HTERT RPE-1 (cell line): Measurements from ENCODE around the gene DUOX2.
"Not testable (repeated sequence)": the region's sequence is repeated elsewhere in the genome, so short reads cannot be mapped to it uniquely, and the experiment has no call there.

ENCODE experiments used
- in situ Hi-C: fragments of 300-500 bp; cut with MboI; formaldehyde crosslinking; loops from 4 replicates; pipeline ENCODE4 v1.14.3; 2020; ENCODE audit warnings: low sequenced_read_pairs

Gene DUOX2

DNA sequence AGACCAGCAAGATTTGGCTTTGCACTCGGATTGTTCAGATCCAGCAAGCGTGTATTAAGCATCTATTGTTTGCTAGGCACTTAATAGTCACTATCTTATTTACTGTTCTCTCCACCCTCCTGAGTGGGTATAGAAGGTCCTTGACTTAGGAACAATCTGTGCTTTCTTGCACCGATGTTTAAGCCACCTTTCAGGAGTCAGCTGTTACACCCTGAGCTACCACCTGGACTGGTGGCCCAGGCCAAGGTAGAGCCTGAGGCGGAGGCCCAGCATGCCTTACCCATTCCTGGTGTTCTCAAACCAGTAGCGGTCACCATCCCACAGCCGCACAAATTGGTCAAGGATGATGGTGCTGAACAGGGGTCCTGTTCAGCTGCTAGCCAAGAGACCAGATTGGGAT is 25.8 kb upstream of the DUOX2 start:
- in situ Hi-C loops = no loop called here

DNA sequence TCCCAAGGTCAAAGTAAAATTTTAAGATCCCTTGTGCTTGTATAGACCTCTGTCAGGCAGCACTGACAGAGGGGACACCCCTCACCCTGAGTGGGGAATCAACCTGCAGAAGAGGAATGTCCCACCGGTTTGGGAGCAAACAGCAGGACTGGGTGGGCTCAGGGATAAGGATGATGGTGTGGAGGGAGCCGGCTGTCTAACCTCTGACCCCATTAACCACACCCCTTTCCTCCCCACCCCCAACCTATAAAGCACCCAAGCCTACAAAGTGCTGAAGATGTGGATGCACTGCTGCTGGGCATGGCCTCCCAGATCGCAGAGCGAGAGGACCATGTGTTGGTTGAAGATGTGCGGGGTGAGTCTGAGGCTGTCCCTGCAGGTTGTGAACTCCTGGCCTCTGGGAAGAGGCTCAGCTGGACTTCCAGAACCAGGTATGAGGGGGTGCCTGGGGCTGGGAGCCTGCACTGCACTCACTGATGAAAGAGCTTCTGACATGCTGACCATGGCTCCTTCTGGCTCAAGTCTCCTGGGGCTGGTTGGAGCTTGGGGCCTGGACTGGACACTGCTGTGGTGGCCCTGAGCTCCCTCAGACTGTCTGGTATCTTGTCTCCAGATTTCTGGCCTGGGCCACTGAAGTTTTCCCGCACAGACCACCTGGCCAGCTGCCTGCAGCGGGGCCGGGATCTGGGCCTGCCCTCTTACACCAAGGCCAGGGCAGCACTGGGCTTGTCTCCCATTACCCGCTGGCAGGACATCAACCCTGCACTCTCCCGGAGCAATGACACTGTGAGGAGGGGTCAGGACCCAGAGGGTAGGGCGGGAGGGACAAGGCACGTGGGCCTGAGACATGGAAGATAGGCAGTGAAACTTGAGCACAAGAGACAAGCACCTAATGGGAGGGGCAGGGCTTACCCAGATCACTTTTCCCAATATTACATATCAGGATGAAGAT is 25.1 kb upstream of the DUOX2 start:
- in situ Hi-C loops = no loop called here

DNA sequence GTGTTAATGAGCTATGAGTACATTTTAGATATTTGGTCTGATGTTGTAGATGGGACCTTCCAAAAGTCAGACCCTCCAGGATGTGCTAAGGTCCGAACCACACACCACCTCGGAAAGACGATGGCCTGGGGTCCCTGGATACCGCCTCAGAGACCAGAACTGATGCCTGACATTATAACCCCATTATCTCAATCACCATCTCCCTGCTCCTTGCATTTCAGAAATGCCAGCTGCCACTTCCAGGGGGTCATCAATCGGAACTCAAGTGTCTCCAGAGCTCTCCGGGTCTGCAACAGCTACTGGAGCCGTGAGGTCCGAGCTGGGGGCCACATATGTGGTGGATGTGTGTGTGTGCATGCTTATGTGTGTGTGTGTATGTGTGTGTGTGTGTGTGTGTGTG is 23.7 kb upstream of the DUOX2 start:
- in situ Hi-C loops = no loop called here

DNA sequence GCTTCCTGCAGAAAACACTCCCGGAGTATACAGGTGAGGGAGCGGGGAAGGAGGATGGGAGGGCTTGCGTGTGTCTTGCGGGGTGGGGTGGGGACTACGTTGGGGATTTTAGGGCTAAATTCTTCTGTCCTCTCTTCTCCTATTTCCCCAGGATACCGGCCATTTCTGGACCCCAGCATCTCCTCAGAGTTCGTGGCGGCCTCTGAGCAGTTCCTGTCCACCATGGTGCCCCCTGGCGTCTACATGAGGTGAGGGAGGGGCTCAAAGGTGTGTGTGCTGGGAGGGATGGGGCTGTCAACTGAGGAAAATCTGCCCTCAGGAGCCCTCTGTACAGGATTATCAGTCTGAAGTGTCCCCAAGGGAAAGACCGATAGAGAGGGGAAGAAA is 22.4 kb upstream of the DUOX2 start:
- in situ Hi-C loops = no loop called here

DNA sequence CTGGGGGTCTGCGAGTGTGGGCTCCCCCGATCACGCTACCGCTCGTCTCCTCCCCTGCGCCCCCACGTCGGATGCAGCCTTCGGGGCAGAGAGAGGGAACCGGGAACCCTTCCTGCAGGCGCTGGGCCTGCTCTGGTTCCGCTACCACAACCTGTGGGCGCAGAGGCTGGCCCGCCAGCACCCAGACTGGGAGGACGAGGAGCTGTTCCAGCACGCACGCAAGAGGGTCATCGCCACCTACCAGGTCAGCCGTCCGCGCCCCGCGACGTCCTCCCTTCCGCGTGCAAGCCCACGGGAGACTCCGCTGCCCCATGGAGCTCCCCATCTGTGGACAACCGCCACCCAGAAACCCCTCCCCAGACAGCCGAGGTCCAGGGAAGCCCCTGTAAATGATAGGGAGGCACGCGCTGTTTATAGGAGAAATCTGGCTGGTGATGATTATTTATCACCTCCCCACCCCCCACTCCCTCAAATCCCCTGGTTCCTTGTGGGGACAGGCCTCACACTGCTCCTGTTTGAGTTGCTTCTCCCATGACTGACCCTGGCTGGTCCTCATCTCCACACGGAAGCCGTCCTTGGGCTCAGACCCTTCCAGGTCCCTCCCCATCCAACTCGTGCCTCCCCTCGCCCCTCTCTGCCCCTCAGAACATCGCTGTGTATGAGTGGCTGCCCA is 21.9 kb upstream of the DUOX2 start:
- in situ Hi-C loops = not testable (repeated sequence)

DNA sequence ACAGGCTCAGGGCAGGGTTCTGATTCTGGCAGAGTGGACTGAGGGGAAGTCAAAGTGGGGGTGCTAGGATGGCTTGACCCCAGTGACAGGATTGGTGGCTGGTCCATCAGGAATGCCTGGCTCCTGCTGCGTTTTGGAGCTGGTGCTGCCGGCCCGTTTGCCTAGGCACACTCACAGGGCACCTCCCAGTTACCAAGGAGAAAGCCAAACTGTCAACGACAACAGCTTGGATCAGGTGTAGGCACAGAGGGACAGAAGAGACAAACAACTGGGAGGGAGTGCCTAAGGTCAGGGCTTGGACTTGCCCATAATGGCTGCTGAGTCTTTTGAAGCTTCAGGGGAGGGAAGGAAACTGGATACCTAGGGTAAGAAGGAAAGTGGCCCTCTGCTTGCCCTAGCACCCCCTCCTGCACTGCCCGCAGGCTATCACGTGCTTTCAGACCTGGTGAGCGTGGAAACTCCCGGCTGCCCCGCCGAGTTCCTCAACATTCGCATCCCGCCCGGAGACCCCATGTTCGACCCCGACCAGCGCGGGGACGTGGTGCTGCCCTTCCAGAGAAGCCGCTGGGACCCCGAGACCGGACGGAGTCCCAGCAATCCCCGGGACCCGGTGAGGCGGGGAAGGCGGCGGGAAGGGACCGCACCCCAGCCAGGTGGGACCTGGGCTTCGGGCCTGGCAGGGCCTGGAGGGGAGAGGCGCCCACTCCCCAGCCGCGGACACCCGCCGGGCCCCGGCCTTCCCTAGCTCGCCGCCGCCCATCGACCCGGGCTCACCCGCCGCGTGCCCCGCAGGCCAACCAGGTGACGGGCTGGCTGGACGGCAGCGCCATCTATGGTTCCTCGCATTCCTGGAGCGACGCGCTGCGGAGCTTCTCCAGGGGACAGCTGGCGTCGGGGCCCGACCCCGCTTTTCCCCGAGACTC is 21.0 kb upstream of the DUOX2 start:
- in situ Hi-C loops = no loop called here

DNA sequence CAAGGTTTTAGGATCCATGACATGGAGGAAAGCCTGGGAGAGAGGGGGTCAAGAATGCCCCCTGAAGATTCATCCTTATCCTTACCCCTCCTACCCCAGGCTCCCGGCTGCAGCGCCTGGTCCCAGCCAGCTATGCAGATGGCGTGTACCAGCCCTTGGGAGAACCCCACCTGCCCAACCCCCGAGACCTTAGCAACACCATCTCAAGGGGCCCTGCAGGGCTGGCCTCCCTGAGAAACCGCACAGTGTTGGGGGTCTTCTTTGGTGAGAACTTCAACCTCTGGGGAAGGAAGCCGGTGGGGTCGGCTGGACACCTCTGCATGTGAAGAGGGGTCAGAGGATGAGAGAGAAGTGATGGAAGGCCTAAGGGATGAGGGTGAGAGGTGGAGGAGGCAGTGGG is 20.1 kb upstream of the DUOX2 start:
- in situ Hi-C loops = no loop called here

DNA sequence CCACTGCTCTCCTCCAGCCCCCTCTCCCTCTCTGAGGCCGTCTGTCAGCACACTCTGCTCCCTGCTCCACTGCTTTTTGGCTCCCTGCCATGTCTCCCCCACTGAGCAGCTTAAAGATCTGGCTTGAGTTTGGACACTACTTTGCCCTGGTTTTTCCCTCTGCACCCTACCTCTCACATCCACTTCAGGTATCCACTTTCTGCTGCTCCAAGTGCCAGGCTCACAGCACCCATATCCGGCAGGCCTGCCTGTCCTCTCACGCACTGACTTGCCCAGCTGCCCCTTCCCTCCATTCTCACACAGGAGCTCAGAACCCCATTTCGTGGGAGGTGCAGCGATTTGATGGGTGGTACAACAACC is 19.6 kb upstream of the DUOX2 start:
- in situ Hi-C loops = no loop called here

DNA sequence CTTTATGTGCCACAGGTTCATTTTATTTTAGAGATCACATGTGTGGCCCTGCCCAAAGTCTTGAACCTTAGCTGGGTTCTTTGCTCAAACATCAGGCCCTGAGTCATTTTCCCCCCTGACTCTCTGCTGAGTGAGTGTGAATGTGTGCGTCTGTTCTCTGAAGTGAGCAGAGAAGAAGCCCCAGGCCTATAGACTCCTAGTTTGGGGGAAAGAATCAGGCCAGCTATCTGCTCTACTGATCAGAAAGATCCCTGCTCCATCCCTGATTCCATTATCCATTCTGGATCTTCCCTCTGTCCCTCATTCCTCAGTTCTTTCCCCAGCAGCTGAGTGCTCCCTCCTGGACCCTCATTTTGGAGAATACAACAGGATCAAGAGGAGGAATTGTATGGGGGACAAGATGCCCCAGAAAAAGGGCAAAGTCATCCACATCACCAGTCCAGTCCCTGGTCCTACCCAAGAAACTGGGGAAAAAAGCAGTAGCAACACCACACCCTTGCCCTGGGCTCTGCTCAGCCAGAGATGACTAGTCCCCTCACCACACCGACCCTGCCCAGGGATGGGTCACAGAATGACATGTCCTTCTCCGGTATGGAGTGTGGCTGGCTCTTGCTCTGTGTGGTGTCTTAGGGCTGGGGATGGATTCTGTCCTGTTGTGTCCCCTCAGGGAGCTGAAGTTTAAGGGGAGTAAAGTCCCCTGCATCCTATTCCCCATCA is 19.0 kb upstream of the DUOX2 start:
- in situ Hi-C loops = no loop called here

DNA sequence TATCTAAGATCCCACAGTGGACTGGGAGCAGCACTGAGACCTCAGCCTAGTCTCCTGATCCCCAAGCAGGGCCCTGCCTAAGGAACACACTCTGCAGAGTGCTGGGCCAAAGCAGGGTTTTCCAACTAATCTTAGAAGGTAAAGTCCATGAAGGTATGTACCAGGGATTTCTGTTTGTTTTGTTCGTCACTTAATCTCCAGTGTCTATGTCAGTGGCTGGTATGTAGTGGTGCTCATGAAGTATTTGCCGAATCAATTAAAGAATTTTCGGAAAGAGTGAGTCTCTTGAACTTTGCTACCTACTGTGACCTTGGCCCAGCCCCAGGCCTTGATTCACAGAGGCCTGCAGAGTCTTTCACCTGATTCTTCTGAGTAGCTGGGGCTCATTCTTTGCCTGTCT is 17.5 kb upstream of the DUOX2 start:
- in situ Hi-C loops = no loop called here

DNA sequence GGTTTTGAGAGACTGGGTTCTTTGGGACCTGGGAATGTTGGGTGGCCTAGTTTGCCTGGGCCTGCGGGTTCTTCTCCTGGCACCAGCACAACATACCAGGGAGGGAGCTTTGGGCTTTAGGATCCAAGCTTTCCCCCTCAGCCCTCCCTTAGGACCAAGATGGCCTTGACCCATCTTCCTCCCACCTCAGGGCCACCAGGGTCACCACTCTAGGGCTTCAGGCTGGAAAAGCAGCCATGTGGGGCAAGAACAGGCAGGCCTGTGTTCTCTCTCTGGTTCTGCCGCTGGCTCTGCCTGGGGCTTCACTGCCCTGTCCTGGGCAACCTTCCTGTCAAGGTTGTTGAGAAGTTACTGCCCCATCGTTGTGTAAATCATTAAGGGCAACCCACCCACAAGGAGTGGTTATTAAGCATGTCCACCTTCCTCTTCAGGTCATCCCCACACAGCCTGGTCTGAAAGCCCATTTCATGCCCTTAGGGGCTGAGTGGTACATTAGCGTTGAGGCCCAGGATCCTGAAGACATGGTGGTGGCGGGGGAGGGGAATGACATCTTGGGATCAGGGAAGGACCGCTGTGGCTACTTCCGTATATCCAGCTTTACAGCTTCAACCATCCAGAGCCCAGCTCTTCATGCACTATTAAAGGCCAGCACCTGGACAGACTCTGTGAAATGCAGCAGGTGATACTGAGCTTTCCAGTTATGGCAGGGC is 16.5 kb upstream of the DUOX2 start:
- in situ Hi-C loops = no loop called here

DNA sequence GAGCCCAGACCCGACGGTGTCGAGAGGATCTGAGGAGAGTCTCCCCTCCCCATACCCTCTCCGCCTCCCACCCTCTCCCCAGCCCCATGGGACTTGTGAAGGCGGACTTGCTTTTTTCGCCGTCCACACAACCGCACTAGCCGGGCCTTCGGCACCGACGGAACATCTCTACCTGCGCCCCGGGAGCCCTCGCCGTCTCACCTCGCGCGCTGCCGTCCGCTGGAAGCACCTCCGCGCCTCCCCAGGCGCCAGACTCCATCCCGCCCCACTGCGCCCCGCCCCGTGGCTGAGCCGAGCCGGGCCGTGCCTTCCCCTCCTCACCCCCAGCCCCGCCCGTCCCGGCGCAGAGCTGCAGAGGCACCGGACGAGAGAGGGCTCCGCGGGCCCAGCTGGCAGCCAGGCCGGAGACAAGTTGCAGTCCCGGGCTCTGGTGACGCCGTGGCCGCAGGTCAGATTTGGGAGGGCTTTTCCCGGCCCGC is 15.7 kb upstream of the DUOX2 start, which contains the start of the genes DUOX1 and DUOXA1:
TSS of gene DUOX1 (plus strand) at position 344 of the 479 bp plus-strand sequence. CDS start 1,973 bp downstream, outside the sequence.
TSS of gene DUOXA1 (minus strand) at position 229 of the 479 bp plus-strand sequence. CDS start 6,865 bp downstream, outside the sequence.
- in situ Hi-C loops = no loop called here

DNA sequence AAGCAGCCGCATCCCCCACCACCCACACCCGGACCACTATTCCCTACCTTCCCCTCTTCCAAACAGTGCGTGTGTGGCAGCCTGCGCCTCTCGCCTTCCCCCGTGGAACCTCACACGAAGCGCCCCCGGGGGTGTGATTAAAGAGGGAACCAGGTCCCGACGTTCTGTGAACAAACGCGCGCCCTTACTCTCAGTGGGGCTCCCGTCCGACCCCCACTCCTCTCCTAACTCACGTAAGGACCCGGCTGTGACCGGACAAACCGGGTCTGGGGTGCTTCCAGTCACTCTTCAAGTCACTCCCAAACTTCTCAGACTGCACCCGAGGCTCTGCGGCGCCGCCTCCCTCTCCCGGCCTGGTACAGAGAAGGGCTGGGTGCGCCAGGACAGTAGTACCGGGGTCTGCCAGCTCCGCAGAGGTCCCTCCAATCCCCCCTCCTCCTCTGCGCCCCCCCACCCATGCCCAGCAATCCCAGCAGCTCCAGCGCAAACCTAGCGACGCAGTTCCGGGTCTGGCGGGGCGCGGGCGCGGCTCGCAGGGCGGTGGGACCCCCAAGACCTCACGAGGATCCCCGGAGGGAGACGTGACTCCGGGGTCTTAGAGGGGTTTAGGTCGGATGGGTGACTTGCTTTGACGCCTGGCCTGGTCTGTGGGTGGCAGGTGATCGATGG is 15.1 kb upstream of the DUOX2 start:
- in situ Hi-C loops = no loop called here

DNA sequence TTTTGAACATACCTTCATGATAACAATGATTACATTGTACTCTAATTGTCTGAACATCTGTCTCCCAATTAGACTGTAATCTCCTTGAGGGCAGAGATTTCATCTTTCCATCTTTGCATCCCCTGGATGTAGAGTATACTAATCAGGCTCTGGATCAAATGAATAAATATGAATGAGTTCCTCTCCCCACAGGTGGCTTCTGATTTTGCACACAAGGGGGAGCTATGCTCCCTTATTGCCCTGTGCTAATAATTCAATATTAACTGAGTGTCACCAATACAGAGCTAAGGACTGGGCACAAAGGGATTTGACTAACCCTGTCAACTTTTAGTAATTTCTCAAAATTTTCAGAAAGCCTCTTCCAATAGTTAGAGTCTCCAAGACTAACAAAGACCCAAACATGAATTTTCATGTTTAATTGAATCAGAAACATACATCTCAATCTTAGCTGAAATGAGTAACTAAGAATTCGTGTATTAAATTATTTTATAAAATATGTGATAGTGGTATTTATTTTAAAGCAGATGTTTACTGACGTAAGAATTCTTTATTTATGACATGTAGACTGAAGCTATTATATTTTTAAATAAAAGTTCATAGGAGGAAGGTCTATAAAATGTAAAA is 12.7 kb upstream of the DUOX2 start:
- in situ Hi-C loops = no loop called here

DNA sequence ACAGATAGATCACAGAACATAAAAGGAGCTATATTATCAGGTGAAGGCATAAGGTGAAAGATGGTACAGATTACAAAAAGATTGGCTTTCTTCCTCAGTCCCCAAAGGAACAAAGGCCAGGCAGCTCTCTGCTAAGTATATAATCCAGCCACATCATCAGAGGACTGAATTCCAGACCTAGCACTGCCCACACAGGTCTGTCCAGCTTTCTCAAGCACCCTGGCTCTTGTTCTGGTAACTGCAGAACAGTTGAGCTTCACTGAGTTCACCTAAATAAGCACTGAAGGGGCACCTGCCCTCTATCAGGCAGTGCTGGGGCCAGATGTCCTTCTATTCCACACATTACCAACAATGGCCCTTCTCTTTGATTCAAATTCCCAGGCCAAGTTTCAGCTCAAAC is 9.4 kb upstream of the DUOX2 start:
- in situ Hi-C loops = no loop called here

DNA sequence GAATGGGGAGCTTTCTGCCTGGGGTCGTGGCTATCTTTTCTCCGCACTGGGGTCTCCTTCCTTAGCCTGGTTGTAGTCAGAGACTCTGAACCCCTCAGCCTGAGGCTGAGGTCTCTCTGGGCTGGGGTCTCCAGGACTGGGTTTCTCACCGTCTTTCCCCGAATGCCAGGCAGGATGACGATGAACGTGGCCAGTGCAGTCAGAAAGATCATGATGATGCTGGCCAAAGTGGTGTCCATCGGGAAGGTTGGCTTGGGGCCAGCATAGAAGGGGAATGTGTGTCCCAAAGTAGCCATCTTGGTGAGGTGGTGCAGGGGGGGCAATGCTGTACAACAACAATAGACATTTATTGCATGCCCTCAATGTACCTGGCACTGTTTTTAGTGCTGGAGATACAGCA is 8.7 kb upstream of the DUOX2 start:
- in situ Hi-C loops = no loop called here

DNA sequence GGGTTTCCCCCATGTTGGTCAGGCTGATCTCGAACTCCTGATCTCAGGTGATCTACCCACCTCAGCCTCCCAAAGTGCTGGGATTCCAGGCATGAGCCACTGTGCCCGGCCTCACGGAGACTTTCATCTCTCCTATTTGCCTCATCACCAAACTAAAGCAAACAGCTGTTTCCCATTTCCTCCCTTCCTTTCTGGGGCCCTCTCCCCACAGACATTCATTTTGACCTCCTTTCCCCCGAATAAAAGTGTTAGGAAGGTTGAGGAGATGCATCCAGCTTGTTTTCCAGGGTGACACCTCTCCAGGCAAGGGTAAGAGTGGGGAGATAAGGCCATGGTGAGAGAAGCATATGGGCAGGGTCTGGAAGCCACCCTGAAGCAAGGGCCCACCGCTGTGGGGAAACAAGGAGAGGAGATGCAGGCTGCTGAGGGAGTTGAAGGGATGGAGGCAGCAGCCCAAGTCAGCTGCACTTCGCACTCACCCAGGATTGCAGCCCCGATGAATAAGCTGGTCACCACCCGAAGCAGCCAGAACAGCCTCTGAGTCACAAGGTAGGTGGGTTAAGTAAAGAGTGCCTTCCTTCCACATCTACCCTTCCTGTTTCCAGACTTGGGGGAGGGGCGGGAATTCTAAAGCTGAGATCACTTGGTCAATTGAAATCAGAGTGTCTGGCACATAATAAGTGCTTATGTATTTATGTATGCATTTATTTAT is 7.9 kb upstream of the DUOX2 start:
- in situ Hi-C loops = no loop called here

DNA sequence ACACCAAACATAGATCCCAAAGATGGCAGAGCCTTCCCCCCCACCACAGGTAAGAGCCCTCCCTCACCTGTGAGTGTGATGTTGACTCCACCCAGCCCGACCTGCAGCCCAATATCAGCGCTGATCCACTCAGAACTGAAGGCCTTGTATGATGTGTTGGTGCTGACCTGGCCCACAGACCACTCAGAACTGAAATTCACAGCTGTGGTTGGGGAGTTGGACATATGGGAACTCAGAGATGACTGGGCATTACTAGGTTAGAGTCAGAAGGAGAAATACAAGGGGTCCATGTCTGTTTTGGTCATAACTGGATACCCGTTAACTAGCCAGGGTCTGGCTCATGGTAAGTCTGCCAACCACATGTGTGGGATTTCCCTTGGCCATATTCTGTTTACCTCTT is 7.0 kb upstream of the DUOX2 start:
- in situ Hi-C loops = no loop called here
